IMR-90 (cell line): ENCODE measurements around the gene PCYT2.

ENCODE experiments used
- CEBPB ChIP-seq: IDR thresholded peaks from 2 replicates; pipeline ENCODE4 v1.6.1; 2012; ENCODE audit warnings: low read depth, low read length, improper control_type of control experiment
- CTCF ChIP-seq: conservative IDR thresholded peaks from 2 replicates; pipeline ENCODE4 v1.5.1; 2012; ENCODE audit warnings: mild to moderate bottlenecking, low read depth, low read length, improper control_type of control experiment
- ELK1 ChIP-seq: fragments of 150-350 bp; IDR thresholded peaks from 2 replicates; pipeline ENCODE4 v1.6.1; 2016; ENCODE audit warnings: low read depth, mild to moderate bottlenecking, low read length, moderate library complexity, borderline replicate concordance
- POLR2A ChIP-seq: IDR thresholded peaks from 2 replicates; pipeline ENCODE4 v1.6.1; 2012; ENCODE audit warnings: mild to moderate bottlenecking, low read depth, low read length
- RCOR1 ChIP-seq: IDR thresholded peaks from 2 replicates; pipeline ENCODE4 v1.6.1; 2012; ENCODE audit warnings: mild to moderate bottlenecking, low read length, improper control_type of control experiment; ENCODE audit not compliant: insufficient replicate concordance
- RFX5 ChIP-seq: IDR thresholded peaks from 2 replicates; pipeline ENCODE4 v1.8.0; 2012; ENCODE audit warnings: low read depth, mild to moderate bottlenecking, low read length, moderate library complexity
- SMC3 ChIP-seq: fragments of 150-350 bp; IDR thresholded peaks from 2 replicates; pipeline ENCODE4 v1.6.1; 2016; ENCODE audit warnings: low read depth, mild to moderate bottlenecking, antibody characterized with exemption, low read length, moderate library complexity

GRCh38 chr17:81878294-81878693 is 32.9 kb downstream of the PCYT2 start:
- TF ChIP-seq CTCF: no peak
- TF ChIP-seq RFX5: no peak
- TF ChIP-seq RCOR1: no peak
- no peak for TF ChIP-seq POLR2A
- no peak for TF ChIP-seq CEBPB
- no peak for TF ChIP-seq SMC3
- TF ChIP-seq ELK1: no peak
